Stimulated activated CD8-positive, alpha-beta memory T cell treated with anti-CD3 and anti-CD28 coated beads, Interleukin-7, amount 100 ng/mL, for 24 hours (primary cell): ENCODE measurements around the gene SUSD2.
"Not testable (repeated sequence)": the region's sequence is repeated elsewhere in the genome, so short reads cannot be mapped to it uniquely, and the experiment has no call there.

Source experiments
- DNase-seq: peaks from one replicate; pipeline ENCODE4 v3.0.0-alpha.2; 2020; ENCODE audit warnings: low read depth

SUSD2 gene

GRCh38 chr22:24181088-24181995, at the start of gene SUSD2:
SUSD2 (plus strand) TSS chr22:24181487; CDS start chr22:24181520, 33 bp downstream.
- DNase-seq = no peak

GRCh38 chr22:24133187-24133965, 47.9 kb upstream of the SUSD2 start:
- DNase-seq = no peak

- no peak for DNase-seq
These were observed 47.0 kb upstream of the SUSD2 start for GRCh38 chr22:24134090-24134846.

- DNase-seq = not testable (repeated sequence)
These were observed 44.8 kb upstream of the SUSD2 start for GRCh38 chr22:24136533-24136932.

GRCh38 chr22:24137595-24137994, 43.7 kb upstream of the SUSD2 start:
- no peak for DNase-seq

GRCh38 chr22:24138649-24139420, 42.5 kb upstream of the SUSD2 start:
- no peak for DNase-seq

GRCh38 chr22:24140357-24140756, 40.9 kb upstream of the SUSD2 start:
- no peak for DNase-seq

- DNase-seq = no peak
These were observed 39.7 kb upstream of the SUSD2 start for GRCh38 chr22:24141586-24141985.

DNA sequence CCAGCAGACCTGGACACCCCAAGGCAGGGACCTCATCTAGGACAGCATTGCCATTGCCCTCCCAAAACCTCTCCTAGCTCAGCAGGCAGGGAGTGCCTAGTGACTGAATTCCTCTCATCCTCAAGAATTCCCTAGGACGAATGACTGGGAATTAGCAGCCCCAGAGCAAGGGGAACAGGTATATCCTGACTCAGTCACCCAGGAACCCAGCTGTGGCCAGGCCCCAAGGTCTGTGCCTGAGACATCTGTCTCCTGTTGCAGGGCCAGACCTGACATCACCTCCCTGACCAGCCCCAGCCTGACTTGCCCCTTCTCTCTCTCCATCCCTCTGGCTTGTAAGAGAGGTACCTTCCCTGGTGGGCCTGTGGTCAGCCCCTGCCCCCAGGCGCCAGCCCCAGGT, 39.0 kb upstream of the SUSD2 start:
- DNase-seq = no peak

GRCh38 chr22:24142831-24143230, 38.5 kb upstream of the SUSD2 start:
- no peak for DNase-seq

DNA sequence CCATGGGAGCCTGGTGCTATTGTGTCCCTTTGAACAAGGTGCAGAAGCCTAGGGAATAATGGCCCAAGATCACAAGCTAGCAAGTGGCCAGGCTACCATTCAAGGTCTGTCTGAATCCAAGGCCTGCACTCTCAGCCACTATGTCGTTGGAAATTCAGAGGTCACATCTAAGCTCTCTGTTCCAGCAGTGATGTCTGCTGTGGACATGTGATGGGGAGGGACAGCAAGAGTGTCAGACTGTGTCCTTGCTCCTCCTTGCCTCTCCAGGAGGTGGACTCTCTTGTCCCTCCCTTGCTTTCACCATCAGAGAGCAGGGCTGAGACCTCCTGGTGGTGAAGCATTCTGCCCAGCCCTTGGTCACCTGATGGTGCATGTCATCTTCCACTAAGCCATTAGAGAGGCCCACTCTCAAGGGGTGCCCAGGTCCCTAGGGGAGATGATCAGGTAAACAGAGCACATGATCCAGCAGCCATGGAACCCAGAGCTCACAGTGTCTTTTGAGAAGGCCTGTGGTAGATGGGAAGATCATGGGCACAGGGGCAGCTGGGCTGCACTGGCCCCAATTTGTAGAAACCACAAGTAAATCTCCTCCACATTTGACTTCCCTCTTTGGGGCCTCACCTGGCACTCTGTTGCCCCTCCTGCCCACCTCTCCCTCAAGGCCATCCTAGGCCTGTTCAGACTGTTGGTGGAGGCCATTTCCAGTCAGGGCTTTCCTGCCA, 37.1 kb upstream of the SUSD2 start:
- no peak for DNase-seq

- no peak for DNase-seq
These were observed 36.6 kb upstream of the SUSD2 start for GRCh38 chr22:24144778-24145085.

DNA sequence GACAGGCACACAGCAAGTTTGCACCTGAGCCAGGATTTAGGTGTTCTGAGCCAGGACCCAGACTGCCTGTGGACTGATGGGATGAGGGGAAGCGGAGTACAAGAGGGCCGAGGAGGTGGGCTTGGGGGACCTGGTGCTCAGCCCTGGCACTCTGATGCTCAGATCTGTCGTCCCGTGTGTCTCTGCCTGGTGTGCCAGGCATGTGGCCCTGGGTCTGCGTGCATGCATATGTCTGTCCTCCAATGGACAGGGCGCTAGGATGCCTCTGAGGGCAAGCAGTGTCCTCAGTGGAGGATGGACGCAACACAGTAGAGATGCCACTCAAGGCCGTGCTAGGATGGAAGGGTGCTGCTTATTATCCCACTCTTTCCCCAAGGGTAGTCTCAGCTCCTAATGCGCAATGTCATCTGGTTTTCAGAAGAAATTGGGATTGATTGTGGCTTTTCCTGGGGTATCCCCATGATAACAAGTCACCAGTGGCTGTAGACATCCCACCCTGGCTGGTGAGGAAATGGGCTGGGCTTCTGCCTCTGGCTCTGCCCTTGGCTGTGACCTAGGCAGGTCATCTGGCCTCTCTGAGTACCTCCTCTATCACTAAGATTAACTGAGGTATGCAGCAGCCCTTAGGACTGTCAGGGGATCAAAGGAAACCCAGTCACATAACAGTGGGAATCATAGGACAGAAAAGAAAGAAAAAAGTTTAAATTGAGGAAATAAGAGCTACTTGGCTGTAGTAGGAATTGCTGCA, 35.7 kb upstream of the SUSD2 start:
- no peak for DNase-seq

GRCh38 chr22:24146194-24146616, 35.1 kb upstream of the SUSD2 start:
- DNase-seq = no peak

DNA sequence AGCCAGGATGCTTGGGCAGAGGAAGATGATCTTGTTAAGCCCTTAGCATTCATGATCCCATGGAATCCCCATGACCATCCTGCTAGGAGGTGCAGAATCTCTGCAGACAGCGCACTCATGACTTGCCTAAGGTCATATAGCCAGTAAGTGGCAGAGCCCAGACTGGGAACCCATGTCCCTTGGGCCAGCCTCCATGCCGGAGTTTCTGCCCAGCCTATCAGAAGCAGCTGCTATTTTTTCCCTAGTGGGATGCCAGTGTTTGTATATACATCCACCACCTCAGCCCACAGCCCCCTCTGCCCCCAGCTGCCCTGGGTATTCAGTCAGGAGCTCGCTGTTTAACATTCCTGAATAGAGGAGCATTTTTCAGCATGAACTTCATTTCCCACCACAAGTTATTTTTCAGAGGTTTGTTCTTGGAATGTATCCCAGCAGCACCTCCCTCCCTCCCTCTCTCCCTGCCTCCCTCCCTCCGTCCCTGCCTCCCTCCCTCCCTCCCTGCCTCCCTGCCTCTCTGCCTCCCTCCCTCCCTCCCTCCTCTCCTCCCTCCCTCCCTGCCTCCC, 34.4 kb upstream of the SUSD2 start:
- DNase-seq = no peak

DNA sequence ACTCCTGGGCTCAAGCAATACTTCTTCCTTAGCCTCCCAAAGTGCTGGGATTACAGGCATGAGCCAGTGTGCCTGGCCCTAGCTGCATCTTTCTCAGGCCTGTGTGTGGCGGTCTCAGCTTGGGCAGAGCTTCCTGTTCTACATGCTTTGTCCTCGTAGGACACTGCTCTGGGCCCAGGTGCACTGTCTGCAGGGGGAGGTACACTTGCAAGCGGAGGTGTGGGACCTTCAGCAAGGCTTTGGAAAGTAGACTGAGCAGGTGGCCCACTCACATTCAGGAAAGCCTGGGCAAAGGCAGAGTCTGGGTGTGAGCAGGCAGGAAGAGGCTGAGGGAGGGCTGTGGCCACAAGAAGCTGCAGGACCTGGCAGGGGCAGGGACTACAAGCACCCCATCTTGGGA, 33.6 kb upstream of the SUSD2 start:
- no peak for DNase-seq

DNA sequence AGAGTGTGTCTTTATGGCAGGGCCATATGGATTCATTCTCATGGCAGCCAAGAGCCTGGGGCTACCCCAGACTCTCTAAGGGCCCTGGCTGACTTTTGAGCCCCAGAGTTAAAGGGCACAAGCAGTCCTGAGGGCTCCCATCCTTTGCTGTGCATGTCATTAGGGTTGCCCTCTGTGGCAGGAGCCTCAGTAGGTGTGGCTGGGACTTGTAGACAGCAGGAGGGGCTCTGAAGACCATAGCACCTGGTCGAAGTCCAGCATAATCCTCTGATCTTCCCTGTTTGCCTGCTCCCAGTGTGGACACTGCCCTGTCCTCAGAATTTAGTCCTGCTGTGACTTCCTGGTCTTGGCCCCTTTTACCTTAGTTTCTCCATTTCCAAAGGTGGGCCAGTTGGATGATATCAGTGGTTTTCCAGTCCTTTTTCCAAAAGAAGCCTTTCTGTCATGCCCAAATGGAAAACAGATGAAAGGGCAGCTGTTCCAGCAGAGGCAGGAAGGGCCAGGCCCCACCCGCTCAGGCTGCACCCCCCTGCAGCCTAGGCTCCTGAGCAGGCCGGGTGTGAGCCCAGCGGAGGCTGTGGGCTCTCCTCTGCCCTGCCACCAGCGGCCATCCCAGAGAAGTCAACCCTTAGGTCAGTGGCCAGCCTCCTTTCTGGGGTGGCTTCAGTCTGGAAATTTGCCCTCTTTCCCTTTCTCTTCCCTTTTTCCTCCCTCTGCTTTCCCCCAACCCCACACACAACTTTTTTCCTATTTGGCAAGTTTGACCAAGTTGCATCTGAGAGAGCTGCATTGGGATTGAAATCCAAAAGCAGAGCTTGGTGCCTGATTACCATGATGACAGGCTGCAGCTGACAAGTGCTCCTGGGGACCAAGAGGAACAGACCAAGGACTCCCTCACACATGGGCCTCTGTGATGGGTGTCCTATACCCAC, 32.8 kb upstream of the SUSD2 start:
- no peak for DNase-seq

GRCh38 chr22:24149198-24149590, 32.1 kb upstream of the SUSD2 start:
- DNase-seq = no peak

DNA sequence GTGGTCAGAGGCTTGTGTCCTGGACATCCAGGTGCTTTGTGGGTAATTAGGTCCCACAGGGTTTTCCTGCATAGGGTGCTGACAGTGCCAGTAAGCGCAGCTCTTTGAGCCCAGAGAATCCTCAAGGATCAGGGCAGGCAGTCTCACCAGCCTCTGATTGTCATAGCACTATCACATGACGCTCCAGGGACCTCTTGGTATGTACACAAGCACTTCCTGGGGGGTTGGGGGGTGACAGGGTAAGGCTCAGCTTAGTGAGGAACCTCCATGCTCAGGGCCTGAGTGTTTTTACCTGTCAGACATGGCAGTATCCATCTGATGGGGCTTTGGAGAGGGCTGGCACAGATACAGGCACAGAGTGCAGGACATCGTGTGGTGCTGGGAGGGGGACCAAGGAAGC, 27.9 kb upstream of the SUSD2 start:
- no peak for DNase-seq
